ENCODE data around the gene HAPLN3.

- TF ChIP-seq RFX5 (IDR thresholded peaks at IDR 0.05; ENCODE audit: low read length), result no peak
- TF ChIP-seq, protein P1, sequence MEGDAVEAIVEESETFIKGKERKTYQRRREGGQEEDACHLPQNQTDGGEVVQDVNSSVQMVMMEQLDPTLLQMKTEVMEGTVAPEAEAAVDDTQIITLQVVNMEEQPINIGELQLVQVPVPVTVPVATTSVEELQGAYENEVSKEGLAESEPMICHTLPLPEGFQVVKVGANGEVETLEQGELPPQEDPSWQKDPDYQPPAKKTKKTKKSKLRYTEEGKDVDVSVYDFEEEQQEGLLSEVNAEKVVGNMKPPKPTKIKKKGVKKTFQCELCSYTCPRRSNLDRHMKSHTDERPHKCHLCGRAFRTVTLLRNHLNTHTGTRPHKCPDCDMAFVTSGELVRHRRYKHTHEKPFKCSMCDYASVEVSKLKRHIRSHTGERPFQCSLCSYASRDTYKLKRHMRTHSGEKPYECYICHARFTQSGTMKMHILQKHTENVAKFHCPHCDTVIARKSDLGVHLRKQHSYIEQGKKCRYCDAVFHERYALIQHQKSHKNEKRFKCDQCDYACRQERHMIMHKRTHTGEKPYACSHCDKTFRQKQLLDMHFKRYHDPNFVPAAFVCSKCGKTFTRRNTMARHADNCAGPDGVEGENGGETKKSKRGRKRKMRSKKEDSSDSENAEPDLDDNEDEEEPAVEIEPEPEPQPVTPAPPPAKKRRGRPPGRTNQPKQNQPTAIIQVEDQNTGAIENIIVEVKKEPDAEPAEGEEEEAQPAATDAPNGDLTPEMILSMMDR (IDR thresholded peaks at IDR 0.05), result no peak
- TF ChIP-seq MAX (IDR thresholded peaks at IDR 0.05; ENCODE audit: low read depth), result no peak
- no peak for TF ChIP-seq USF2 (IDR thresholded peaks at IDR 0.05; ENCODE audit: borderline replicate concordance, low read depth, low read length)
- TF ChIP-seq FOSL2 (IDR thresholded peaks at IDR 0.05; ENCODE audit: borderline replicate concordance, low read depth), result no peak
- TF ChIP-seq RAD21 (IDR thresholded peaks at IDR 0.05; ENCODE audit: low read length), result no peak
- no peak for TF ChIP-seq TEAD4 (IDR thresholded peaks at IDR 0.05; ENCODE audit: borderline replicate concordance, insufficient read depth)
- TF ChIP-seq EP300 (IDR thresholded peaks at IDR 0.05; ENCODE audit: borderline replicate concordance in 1 of 2, low read depth in 1 of 2, low read length in 1 of 2), result no peak
- TF ChIP-seq EZH2phosphoT487 (IDR thresholded peaks at IDR 0.05; ENCODE audit: borderline replicate concordance, low read depth), result no peak
Measured at GRCh38 chr15:88859550-88859949, 35.8 kb downstream of the HAPLN3 start.

Measured in SK-N-SH (cell line).